ENCODE data around the gene METTL18. TPM values are rescaled to one million over a fixed set of nuclear protein-coding genes. Genes with fewer than 3 reads are reported as not detected.

METTL18 gene
- total RNA-seq, 1 experiment from 2014 or later = 4.1 TPM

GRCh38 chr1:169836198-169836597, 41.5 kb upstream of the METTL18 start:
- no peaks in the 10 kb centered on the region for H3K9me3 ChIP-seq (ENCODE audit: control insufficient read depth, insufficient read depth, low read depth, low read length)
- DNase-seq (ENCODE audit: low read depth, low spot score) (no peak), ATAC-seq (no peak)
- no TSS peak for BruUV-seq (replicated peaks)
- no peak overlapping the region for H3K4me3 ChIP-seq (ENCODE audit: low read depth in 2 of 2, low read length in 2 of 2)
- intact Hi-C loops (cut with micrococcal nuclease; ENCODE audit: unreplicated experiment) (no loop called here), in situ Hi-C loops (cut with HindIII; ENCODE audit: low pct_unique_long_range_greater_than_20kb, low sequenced_read_pairs) (no loop called here)
- H3K36me3 ChIP-seq (ENCODE audit: control insufficient read depth, insufficient read depth, low read length) = peaks cover 3% of the 10 kb centered on the region; the same call in 1 of the 2 replicates
- CTCF ChIA-PET = no interaction called here
- POLR2A ChIA-PET = no interaction called here
- no peak overlapping the region for H3K27ac ChIP-seq (ENCODE audit: low read length)
- H3K4me1 ChIP-seq (ENCODE audit: control insufficient read depth, insufficient read depth, low read length) = no peaks in the 10 kb centered on the region
- TF ChIP-seq CTCF (IDR thresholded peaks at IDR 0.05) (no peak), REST (IDR thresholded peaks at IDR 0.05; ENCODE audit: insufficient read depth in 1 of 2, low read depth in 2 of 2, low read length in 1 of 2) (no peak), SIN3A (IDR thresholded peaks at IDR 0.05; ENCODE audit: borderline replicate concordance, insufficient read depth, low read depth, low read length) (no peak), POLR2AphosphoS5 (IDR thresholded peaks at IDR 0.05; ENCODE audit: low read depth, low read length) (no peak), TCF7L2 (IDR thresholded peaks at IDR 0.05; ENCODE audit: low read depth, low read length) (no peak)
- H3K27me3 ChIP-seq (ENCODE audit: control insufficient read depth, insufficient read depth, low read length) = no peaks in the 10 kb centered on the region

- BruUV-seq (replicated peaks) = no TSS peak
- POLR2A ChIA-PET = no interaction called here
- no peak for ATAC-seq
These were observed 40.9 kb upstream of the METTL18 start for GRCh38 chr1:169835647-169836046.

More at GRCh38 chr1:169835647-169836046, 40.9 kb upstream of the METTL18 start:
- in situ Hi-C loops (cut with HindIII; ENCODE audit: low pct_unique_long_range_greater_than_20kb, low sequenced_read_pairs) = no loop called here
- Histone ChIP-seq H3K4me1 (ENCODE audit: control insufficient read depth, insufficient read depth, low read length) (no peaks in the 10 kb centered on the region), H3K36me3 (ENCODE audit: control insufficient read depth, insufficient read depth, low read length) (peaks cover 7% of the 10 kb centered on the region; the same call in 1 of the 2 replicates), H3K27me3 (ENCODE audit: control insufficient read depth, insufficient read depth, low read length) (no peaks in the 10 kb centered on the region), H3K27ac (ENCODE audit: low read length) (no peak overlapping the region), H3K4me3 (ENCODE audit: low read depth in 2 of 2, low read length in 2 of 2) (no peak overlapping the region), H3K9me3 (ENCODE audit: control insufficient read depth, insufficient read depth, low read depth, low read length) (no peaks in the 10 kb centered on the region)
- intact Hi-C loops (cut with micrococcal nuclease; ENCODE audit: unreplicated experiment) = no loop called here
- no peak for TF ChIP-seq REST (IDR thresholded peaks at IDR 0.05; ENCODE audit: insufficient read depth in 1 of 2, low read depth in 2 of 2, low read length in 1 of 2)
- TF ChIP-seq TCF7L2 (IDR thresholded peaks at IDR 0.05; ENCODE audit: low read depth, low read length) = no peak
- no peak for TF ChIP-seq POLR2AphosphoS5 (IDR thresholded peaks at IDR 0.05; ENCODE audit: low read depth, low read length)
- no peak for TF ChIP-seq SIN3A (IDR thresholded peaks at IDR 0.05; ENCODE audit: borderline replicate concordance, insufficient read depth, low read depth, low read length)
- CTCF ChIA-PET = no interaction called here
- DNase-seq (ENCODE audit: low read depth, low spot score) = no peak

Data from Panc1 (cell line).